A673 (cell line): ENCODE measurements around the gene PDPN. TPM values are rescaled to one million over a fixed set of nuclear protein-coding genes. Genes with fewer than 3 reads are reported as not detected.

Experiments used
- BruUV-seq: library from RNA; stranded (reverse); fragments of 400-500 nt; replicated peaks from 2 replicates; lab custom pipeline; 2021; lab: Mats Ljungman, UMichigan
- CTCF ChIA-PET: fragments of 300-600 bp; sonication (Branson Sonifier 250); formaldehyde crosslinking; loops from one replicate; lab custom pipeline; 2022; ENCODE audit warnings: antibody characterized with exemption; lab: Charles Lee
- POLR2A ChIA-PET: fragments of 300-600 bp; sonication (Branson Sonifier 250); formaldehyde crosslinking; loops from one replicate; lab custom pipeline; 2022; ENCODE audit warnings: antibody characterized with exemption; ENCODE audit not compliant: low non-redundant PET; lab: Charles Lee
- DNase-seq: peaks from one replicate; pipeline ENCODE4 v3.0.0-alpha.2; 2015; ENCODE audit warnings: low spot score
- H3K27ac ChIP-seq: fragments of 200-600 bp; sonication (generic); 2 replicates; pipeline ENCODE4 v1.5.1; 2016; ENCODE audit warnings: mixed run types, low read depth, mild to moderate bottlenecking, mixed read lengths, antibody characterized with exemption, low read length; ENCODE audit not compliant: poor library complexity, severe bottlenecking
- H3K27me3 ChIP-seq: fragments of 200-600 bp; sonication (generic); replicated peaks from 2 replicates; pipeline ENCODE4 v1.6.1; 2017; ENCODE audit warnings: mixed run types, low read depth, mild to moderate bottlenecking, mixed read lengths, antibody characterized with exemption, low read length; ENCODE audit not compliant: insufficient read depth, poor library complexity
- H3K36me3 ChIP-seq: fragments of 200-600 bp; sonication (generic); 2 replicates; pipeline ENCODE4 v1.6.1; 2016; ENCODE audit warnings: mixed run types, mild to moderate bottlenecking, mixed read lengths, antibody characterized with exemption, low read length; ENCODE audit not compliant: insufficient read depth, poor library complexity, severe bottlenecking
- H3K4me1 ChIP-seq: fragments of 200-600 bp; sonication (generic); 2 replicates; pipeline ENCODE4 v1.6.1; 2017; ENCODE audit warnings: mixed run types, mild to moderate bottlenecking, mixed read lengths, antibody characterized with exemption, low read length; ENCODE audit not compliant: insufficient read depth, poor library complexity, severe bottlenecking
- H3K4me3 ChIP-seq: fragments of 200-600 bp; sonication (generic); 2 replicates; pipeline ENCODE4 v1.5.1; 2016; ENCODE audit warnings: low read depth, mixed run types, mild to moderate bottlenecking, mixed read lengths, low read length; ENCODE audit not compliant: poor library complexity, severe bottlenecking
- H3K9me3 ChIP-seq: fragments of 200-600 bp; sonication (generic); 2 replicates; pipeline ENCODE4 v1.6.1; 2016; ENCODE audit warnings: mixed run types, low read depth, mild to moderate bottlenecking, mixed read lengths, antibody characterized with exemption, low read length; ENCODE audit not compliant: poor library complexity, severe bottlenecking
- CTCF ChIP-seq: fragments of 300-800, 200-600 bp; sonication (generic); conservative IDR thresholded peaks from 2 replicates; pipeline ENCODE4 v1.5.1; 2017; ENCODE audit warnings: low read depth, mild to moderate bottlenecking, antibody characterized with exemption, low read length, moderate library complexity, mixed read lengths
- EZH2 ChIP-seq: fragments of 200-600 bp; sonication (generic); IDR thresholded peaks from 2 replicates; pipeline ENCODE4 v1.6.1; 2017; ENCODE audit warnings: borderline replicate concordance, low read depth, mild to moderate bottlenecking, mixed read lengths, antibody characterized with exemption, low read length; ENCODE audit not compliant: poor library complexity, severe bottlenecking
- intact Hi-C: fragments of 100-400 bp; cut with micrococcal nuclease; formaldehyde crosslinking; loops from one replicate; pipeline ENCODE4 v1.10.0; 2022; ENCODE audit not compliant: unreplicated experiment
- total RNA-seq: library from RNA; stranded (reverse); gene quantifications from 2 replicates; pipeline ENCODE4 v1.2.3, GENCODE V29; 2021

Gene PDPN
- total RNA-seq, 1 experiment from 2014 or later: 30.2 TPM

- POLR2A ChIA-PET: no interaction called here
- TF ChIP-seq EZH2 (no peak), CTCF (no peak)
- no peak for DNase-seq
- no peak overlapping the region for H3K27ac ChIP-seq
- no peaks in the 10 kb centered on the region for H3K4me1 ChIP-seq
- no TSS peak for BruUV-seq
- intact Hi-C loops: no loop called here
- H3K36me3 ChIP-seq: no peaks in the 10 kb centered on the region
- H3K27me3 ChIP-seq: no peaks in the 10 kb centered on the region
- H3K9me3 ChIP-seq: no peaks in the 10 kb centered on the region
- H3K4me3 ChIP-seq: no peak overlapping the region
- CTCF ChIA-PET: no interaction called here
Measured at GRCh38 chr1:13622446-13622845, 38.8 kb downstream of the PDPN start.

DNA sequence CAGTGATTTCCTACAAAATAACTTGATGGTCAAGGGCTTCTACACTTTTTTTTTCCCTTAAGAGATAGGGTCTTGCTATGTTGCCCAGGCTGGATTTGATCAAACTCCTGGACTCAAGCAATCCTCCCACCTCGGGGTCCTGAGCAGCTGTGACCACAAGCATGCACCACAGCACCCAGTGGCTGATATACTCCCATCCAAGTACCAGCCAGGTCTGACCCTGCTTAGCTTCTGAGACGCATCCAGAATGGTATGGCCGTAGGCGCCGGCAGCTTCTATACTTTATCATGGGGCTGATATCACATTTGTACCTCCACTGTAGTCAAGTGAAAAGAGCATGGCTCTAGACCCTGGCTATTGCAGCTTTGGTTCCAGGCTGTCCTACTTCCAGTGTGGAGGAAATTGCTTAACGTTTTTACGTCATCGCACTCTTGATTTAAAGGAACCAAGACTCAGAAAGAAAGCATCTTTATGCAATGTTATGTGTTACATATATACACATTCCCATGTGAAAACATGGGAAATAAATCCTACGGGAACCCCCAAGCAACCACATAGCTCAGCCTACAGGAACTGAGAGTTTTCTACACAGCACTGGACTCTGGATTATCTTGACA is 39.5 kb downstream of the PDPN start:
- H3K27ac ChIP-seq: no peak overlapping the region
- BruUV-seq: no TSS peak
- H3K27me3 ChIP-seq: no peaks in the 10 kb centered on the region
- CTCF ChIA-PET: no interaction called here
- intact Hi-C loops: no loop called here
- TF ChIP-seq EZH2: no peak
- no peak for TF ChIP-seq CTCF
- no peak overlapping the region for H3K4me3 ChIP-seq
- no peak for DNase-seq
- H3K4me1 ChIP-seq: no peaks in the 10 kb centered on the region
- H3K9me3 ChIP-seq: no peaks in the 10 kb centered on the region
- no peaks in the 10 kb centered on the region for H3K36me3 ChIP-seq
- POLR2A ChIA-PET: no interaction called here

DNA sequence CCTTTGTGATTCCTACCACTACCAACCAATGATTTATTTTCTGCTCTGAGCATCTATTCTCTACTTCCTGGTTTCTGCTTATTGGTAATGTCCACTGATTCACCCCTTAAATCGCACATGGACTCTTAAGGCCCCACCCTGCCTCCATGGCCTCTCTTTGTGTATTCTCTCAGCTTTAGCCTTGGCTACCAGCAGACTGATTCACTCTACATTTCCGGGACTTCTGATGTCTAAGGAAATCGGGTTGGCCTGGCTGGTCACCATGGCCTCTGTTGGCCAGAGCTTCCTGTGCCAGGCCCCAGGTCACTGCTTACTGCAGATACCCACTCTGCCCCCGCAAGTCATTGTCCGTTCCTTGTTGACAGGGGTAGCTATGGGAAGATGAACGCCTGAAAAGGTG is 40.9 kb downstream of the PDPN start:
- Histone ChIP-seq H3K4me3 (no peak overlapping the region), H3K36me3 (no peaks in the 10 kb centered on the region), H3K27ac (no peak overlapping the region), H3K27me3 (no peaks in the 10 kb centered on the region), H3K4me1 (no peaks in the 10 kb centered on the region), H3K9me3 (no peaks in the 10 kb centered on the region)
- ChIA-PET CTCF (no interaction called here), POLR2A (no interaction called here)
- no TSS peak for BruUV-seq
- TF ChIP-seq EZH2 (no peak), CTCF (no peak)
- intact Hi-C loops: no loop called here
- DNase-seq: no peak
